HepG2 (cell line): ENCODE data around the gene UBE2Q1. TPM values are rescaled to one million over a fixed set of nuclear protein-coding genes. Genes with fewer than 3 reads are reported as not detected.
A peak's percentile ranks its signal among the peaks of the same experiment; 100 is the strongest.

ENCODE experiments used
- CCAR2 ChIP-seq: fragments of 200-400 bp; formaldehyde crosslinking; optimal IDR thresholded peaks from 2 replicates; pipeline ENCODE3; 2018; ENCODE audit warnings: low read depth, mild to moderate bottlenecking, low read length, moderate library complexity
- CREBL2 ChIP-seq: sonication (generic); formaldehyde crosslinking; IDR thresholded peaks from 2 replicates; pipeline ENCODE4 v1.8.1; 2023; ENCODE audit warnings: missing genetic modification reagents, mild to moderate bottlenecking, borderline replicate concordance
- EP300 ChIP-seq, 3 experiments: sonication (generic) in 1 of 3; formaldehyde crosslinking in 1 of 3; IDR thresholded peaks; 2 replicates each; pipeline versions ENCODE4 v1.5.1 to v1.6.1; 2011 to 2020; ENCODE audit warnings: low read depth in 2 of 3, low read length in 2 of 3, borderline replicate concordance in 1 of 3, improper control_type of control experiment in 1 of 3, mild to moderate bottlenecking in 1 of 3, missing genetic modification reagents in 1 of 3, moderate library complexity in 1 of 3
- HDAC1 ChIP-seq: sonication (generic); formaldehyde crosslinking; IDR thresholded peaks from 2 replicates; pipeline ENCODE4 v1.5.1; 2020; ENCODE audit warnings: mild to moderate bottlenecking, missing genetic modification reagents
- HDAC2 ChIP-seq: sonication (generic); formaldehyde crosslinking; IDR thresholded peaks from 2 replicates; pipeline ENCODE4 v1.4.0; 2020; ENCODE audit warnings: missing genetic modification reagents
- LBX2 ChIP-seq: sonication (generic); formaldehyde crosslinking; IDR thresholded peaks from 2 replicates; pipeline ENCODE4 v1.5.0; 2020; ENCODE audit warnings: missing genetic modification reagents, mild to moderate bottlenecking, borderline replicate concordance
- MED13 ChIP-seq: sonication (generic); formaldehyde crosslinking; IDR thresholded peaks from 2 replicates; pipeline ENCODE4 v1.5.0; 2020; ENCODE audit warnings: missing genetic modification reagents
- NFYC ChIP-seq: IDR thresholded peaks from 2 replicates; pipeline ENCODE4 v1.6.1; 2016; ENCODE audit warnings: missing genetic modification reagents, missing compliant biosample characterization
- STAT5B ChIP-seq: sonication (generic); formaldehyde crosslinking; IDR thresholded peaks from 2 replicates; pipeline ENCODE4 v1.4.0; 2020; ENCODE audit warnings: missing genetic modification reagents
- TAF1 ChIP-seq: sonication (generic); formaldehyde crosslinking; IDR thresholded peaks from 2 replicates; pipeline ENCODE4 v1.4.0; 2020; ENCODE audit warnings: missing genetic modification reagents
- THRA ChIP-seq: sonication (generic); formaldehyde crosslinking; IDR thresholded peaks from 2 replicates; pipeline ENCODE4 v1.4.0; 2020; ENCODE audit warnings: missing genetic modification reagents, borderline replicate concordance
- TOE1 ChIP-seq: sonication (generic); formaldehyde crosslinking; IDR thresholded peaks from 2 replicates; pipeline ENCODE4 v1.4.0; 2020; ENCODE audit warnings: mild to moderate bottlenecking, missing genetic modification reagents
- ZBED4 ChIP-seq: sonication (generic); formaldehyde crosslinking; IDR thresholded peaks from 2 replicates; pipeline ENCODE4 v1.4.0; 2020; ENCODE audit warnings: missing genetic modification reagents, borderline replicate concordance
- ZC3H13 ChIP-seq: sonication (generic); formaldehyde crosslinking; IDR thresholded peaks from 2 replicates; pipeline ENCODE4 v1.8.1; 2023; ENCODE audit warnings: mild to moderate bottlenecking, missing genetic modification reagents, moderate library complexity
- ZFP91 ChIP-seq: sonication (generic); formaldehyde crosslinking; IDR thresholded peaks from 2 replicates; pipeline ENCODE4 v1.9.0; 2022; ENCODE audit warnings: missing genetic modification reagents, mild to moderate bottlenecking, borderline replicate concordance
- ZIK1 ChIP-seq: sonication (generic); formaldehyde crosslinking; IDR thresholded peaks from 2 replicates; pipeline ENCODE4 v1.5.0; 2020; ENCODE audit warnings: mild to moderate bottlenecking, low read depth, missing genetic modification reagents, borderline replicate concordance
- ZNF556 ChIP-seq: sonication (generic); formaldehyde crosslinking; IDR thresholded peaks from 2 replicates; pipeline ENCODE4 v1.4.0; 2020; ENCODE audit warnings: mild to moderate bottlenecking, missing genetic modification reagents, borderline replicate concordance
- ZNF713 ChIP-seq: sonication (generic); formaldehyde crosslinking; IDR thresholded peaks from 2 replicates; pipeline ENCODE4 v1.4.0; 2020; ENCODE audit warnings: mild to moderate bottlenecking, missing genetic modification reagents
- ZNF878 ChIP-seq: sonication (generic); formaldehyde crosslinking; IDR thresholded peaks from 2 replicates; pipeline ENCODE4 v1.8.1; 2023; ENCODE audit warnings: mild to moderate bottlenecking, missing genetic modification reagents, moderate library complexity
- polyA plus RNA-seq, 8 experiments: library from polyadenylated mRNA; depleted of rRNA in 3 of 8; stranded (reverse) in 7 of 8; unstranded in 1 of 8; fragments of >200 nt; fragmentation: Illumina TruSeq in 4 of 8; extraction: Trizol in 4 of 8; gene quantifications; 2 replicates each; pipeline versions ENCODE4 v1.2.1 to v1.2.3, GENCODE V29; 2011 to 2016; ENCODE audit warnings: low read depth in 4 of 8, missing spikeins in 1 of 8, mixed read lengths in 1 of 8; ENCODE audit not compliant: insufficient read depth in 1 of 8
- total RNA-seq, 5 experiments: library from RNA; depleted of rRNA; stranded (reverse); fragments of >200 nt; fragmentation: Illumina TruSeq; extraction: Trizol; gene quantifications; 2 replicates each; pipeline ENCODE4 v1.2.3, GENCODE V29; 2016; ENCODE audit warnings: low read depth in 1 of 5

Gene UBE2Q1
- total and polyA plus RNA-seq, 2 of the 13 experiments (the other 11 are each of a cell fraction or from before 2014, with no cell fraction given), result 11.7 to 41.7 TPM

GRCh38 chr1:154607609-154608396 lies 49.3 kb upstream of the UBE2Q1 start, which contains the start of gene ADAR (continued):
- TF ChIP-seq EP300 (IDR thresholded peaks at IDR 0.05; ENCODE audit: low read depth in 2 of 2, low read length in 2 of 2) (0 out of 4 replicates have a peak, but pooled peaks of 1 of the 2 experiments have one; percentile 9), EP300 (CRISPR knock-in tag; IDR thresholded peaks at IDR 0.05; ENCODE audit: borderline replicate concordance) (no peak), LBX2 (CRISPR knock-in tag) (no peak), ZNF713 (no peak), ZFP91 (CRISPR knock-in tag) (peak; percentile 73; the same call in 1 of the 2 replicates), MED13 (CRISPR knock-in tag) (no peak), ZNF878 (CRISPR knock-in tag) (no peak), ZBED4 (CRISPR knock-in tag) (0 out of 2 replicates have a peak, but pooled peaks have one; percentile 51), CREBL2 (no peak), TAF1 (no peak; the same call in 1 of the 2 replicates), HDAC1 (no peak), STAT5B (no peak), THRA (CRISPR knock-in tag) (no peak), CCAR2 (no peak), NFYC (no peak), ZC3H13 (CRISPR knock-in tag) (peak; percentile 32; the same call in 1 of the 2 replicates), ZNF556 (CRISPR knock-in tag) (peak; percentile 45; the same call in 1 of the 2 replicates), TOE1 (no peak), HDAC2 (CRISPR knock-in tag) (0 out of 2 replicates have a peak, but pooled peaks have one; percentile 20), ZIK1 (CRISPR knock-in tag) (peak; percentile 26; the same call in 1 of the 2 replicates)
